B cell (primary cell): Measurements from ENCODE around the gene PPP2R5C.

Experiments
- EZH2 ChIP-seq: IDR thresholded peaks from 2 replicates; pipeline ENCODE4 v1.6.1; 2012; ENCODE audit warnings: borderline replicate concordance, low read depth, mild to moderate bottlenecking, moderate library complexity, low read length; ENCODE audit not compliant: insufficient read depth, poor library complexity, severe bottlenecking
- TF ChIP-seq, protein P1 (sequence below): fragments of 200-600 bp; IDR thresholded peaks from one replicate; pipeline ENCODE4 v1.8.0; 2022; ENCODE audit warnings: antibody characterized with exemption, mild to moderate bottlenecking

DNA sequence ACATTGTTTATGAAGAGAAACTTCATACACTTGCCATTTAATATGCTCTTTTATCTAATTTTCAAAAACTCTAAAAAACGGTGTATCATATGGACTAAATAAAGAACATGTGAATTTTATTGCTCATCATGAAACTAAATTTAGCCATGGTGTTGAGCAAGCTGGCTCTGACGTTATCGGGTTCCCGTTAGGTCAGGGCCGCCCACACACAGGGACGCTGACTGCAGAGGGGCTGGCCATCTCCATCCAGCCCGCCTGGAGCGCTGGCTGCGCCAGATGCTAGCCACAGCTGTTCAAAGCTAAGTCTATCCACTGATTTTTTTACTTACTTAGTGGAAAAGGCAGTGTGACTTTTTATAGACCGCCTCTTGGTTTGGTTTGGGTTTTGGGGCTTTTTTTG, 166.3 kb downstream of the PPP2R5C start:
- TF ChIP-seq, protein P1, sequence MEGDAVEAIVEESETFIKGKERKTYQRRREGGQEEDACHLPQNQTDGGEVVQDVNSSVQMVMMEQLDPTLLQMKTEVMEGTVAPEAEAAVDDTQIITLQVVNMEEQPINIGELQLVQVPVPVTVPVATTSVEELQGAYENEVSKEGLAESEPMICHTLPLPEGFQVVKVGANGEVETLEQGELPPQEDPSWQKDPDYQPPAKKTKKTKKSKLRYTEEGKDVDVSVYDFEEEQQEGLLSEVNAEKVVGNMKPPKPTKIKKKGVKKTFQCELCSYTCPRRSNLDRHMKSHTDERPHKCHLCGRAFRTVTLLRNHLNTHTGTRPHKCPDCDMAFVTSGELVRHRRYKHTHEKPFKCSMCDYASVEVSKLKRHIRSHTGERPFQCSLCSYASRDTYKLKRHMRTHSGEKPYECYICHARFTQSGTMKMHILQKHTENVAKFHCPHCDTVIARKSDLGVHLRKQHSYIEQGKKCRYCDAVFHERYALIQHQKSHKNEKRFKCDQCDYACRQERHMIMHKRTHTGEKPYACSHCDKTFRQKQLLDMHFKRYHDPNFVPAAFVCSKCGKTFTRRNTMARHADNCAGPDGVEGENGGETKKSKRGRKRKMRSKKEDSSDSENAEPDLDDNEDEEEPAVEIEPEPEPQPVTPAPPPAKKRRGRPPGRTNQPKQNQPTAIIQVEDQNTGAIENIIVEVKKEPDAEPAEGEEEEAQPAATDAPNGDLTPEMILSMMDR: no peak
- TF ChIP-seq EZH2: no peak
